AG20443 (cell line): ENCODE measurements around the gene GALNTL6.

Experiments
- DNase-seq: peaks from one replicate; pipeline ENCODE4 v3.0.0; 2012; ENCODE audit warnings: low spot score, mixed read lengths

The GALNTL6 gene

GRCh38 chr4:172225457-172225856 is 412.3 kb downstream of the GALNTL6 start:
- DNase-seq, result no peak

GRCh38 chr4:172232966-172233365 is 419.8 kb downstream of the GALNTL6 start:
- DNase-seq, result no peak

- DNase-seq, result no peak
These were observed 430.3 kb downstream of the GALNTL6 start for GRCh38 chr4:172243551-172243950.

GRCh38 chr4:172245516-172245915 is 432.3 kb downstream of the GALNTL6 start:
- DNase-seq, result no peak

GRCh38 chr4:172253409-172253808 is 440.2 kb downstream of the GALNTL6 start:
- no peak for DNase-seq

- no peak for DNase-seq
These were observed 443.6 kb downstream of the GALNTL6 start for GRCh38 chr4:172256820-172257219.

GRCh38 chr4:172270397-172270796 is 457.2 kb downstream of the GALNTL6 start:
- DNase-seq, result no peak

GRCh38 chr4:172287117-172287516 is 473.9 kb downstream of the GALNTL6 start:
- DNase-seq, result no peak

GRCh38 chr4:172305698-172306097 is 492.5 kb downstream of the GALNTL6 start:
- no peak for DNase-seq

- no peak for DNase-seq
These were observed 494.9 kb downstream of the GALNTL6 start for GRCh38 chr4:172308078-172308477.

- DNase-seq, result no peak
These were observed 498.5 kb downstream of the GALNTL6 start for GRCh38 chr4:172311682-172312081.

- DNase-seq, result no peak
These were observed 510.1 kb downstream of the GALNTL6 start for GRCh38 chr4:172323288-172323687.

- DNase-seq, result no peak
These were observed 531.2 kb downstream of the GALNTL6 start for GRCh38 chr4:172344308-172344938.

- DNase-seq, result no peak
These were observed 535.2 kb downstream of the GALNTL6 start for GRCh38 chr4:172348426-172348825.

GRCh38 chr4:172352356-172352755 is 539.2 kb downstream of the GALNTL6 start:
- DNase-seq, result no peak

GRCh38 chr4:172356016-172356415 is 542.8 kb downstream of the GALNTL6 start:
- DNase-seq, result no peak

- no peak for DNase-seq
These were observed 543.9 kb downstream of the GALNTL6 start for GRCh38 chr4:172357006-172357540.

GRCh38 chr4:172362569-172362968 is 549.4 kb downstream of the GALNTL6 start:
- no peak for DNase-seq

GRCh38 chr4:172369471-172369959 is 556.3 kb downstream of the GALNTL6 start:
- DNase-seq, result no peak

GRCh38 chr4:172377486-172378140 is 564.4 kb downstream of the GALNTL6 start:
- DNase-seq, result no peak

- DNase-seq, result no peak
These were observed 566.6 kb downstream of the GALNTL6 start for GRCh38 chr4:172379834-172380233.

GRCh38 chr4:172390331-172390730 is 577.1 kb downstream of the GALNTL6 start:
- no peak for DNase-seq

GRCh38 chr4:172392741-172393140 is 579.5 kb downstream of the GALNTL6 start:
- no peak for DNase-seq
